Panc1 (cell line): Measurements from ENCODE around the gene CCDC69.

Source experiments
- SIN3A ChIP-seq: IDR thresholded peaks from 2 replicates; pipeline ENCODE4 v1.6.1; 2012; ENCODE audit warnings: low read depth, mild to moderate bottlenecking, low read length, moderate library complexity, borderline replicate concordance; ENCODE audit not compliant: insufficient read depth
- TCF7L2 ChIP-seq: IDR thresholded peaks from 2 replicates; pipeline ENCODE4 v1.6.1; 2011; ENCODE audit warnings: mild to moderate bottlenecking, low read depth, low read length, inconsistent platforms
- TF ChIP-seq, protein P1 (sequence below): fragments of 450-650 bp; IDR thresholded peaks from 2 replicates; pipeline ENCODE4 v1.5.1; 2017; ENCODE audit warnings: mild to moderate bottlenecking

DNA sequence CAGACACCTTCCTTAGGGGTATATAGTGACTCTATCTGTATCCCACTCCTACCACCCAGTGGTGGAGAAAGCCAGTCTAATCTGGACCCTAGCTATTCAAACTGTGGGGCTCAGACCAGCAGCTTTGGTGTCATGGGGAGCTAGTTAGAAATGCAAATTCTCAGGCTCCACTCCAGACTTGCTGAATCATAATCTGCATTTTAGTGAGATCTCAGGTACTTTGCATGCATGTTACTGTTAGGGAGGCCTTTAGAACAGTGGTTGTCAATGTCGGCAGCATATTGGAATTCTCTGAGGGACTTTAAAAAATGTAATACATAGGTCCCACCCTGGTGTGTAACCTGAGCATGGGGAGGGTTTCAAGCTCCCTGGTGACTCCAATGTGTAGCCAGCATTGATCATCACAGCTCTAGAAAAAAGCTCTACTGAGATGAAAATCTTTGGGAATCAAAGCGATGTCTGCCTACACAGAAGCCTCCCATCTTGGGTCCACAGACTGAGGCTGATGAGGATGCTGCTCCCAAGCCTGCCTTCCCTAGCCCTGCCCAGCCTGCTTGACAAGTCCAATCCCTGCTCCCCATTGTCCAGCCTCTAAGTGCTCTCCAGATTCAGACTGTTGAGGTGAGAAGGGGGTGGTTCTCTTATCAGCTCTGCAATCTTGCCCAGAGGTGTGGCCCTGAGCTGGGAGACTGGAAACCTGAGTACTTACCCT lies 17.2 kb upstream of the CCDC69 start:
- TF ChIP-seq TCF7L2 (no peak), SIN3A (no peak)
- TF ChIP-seq, protein P1, sequence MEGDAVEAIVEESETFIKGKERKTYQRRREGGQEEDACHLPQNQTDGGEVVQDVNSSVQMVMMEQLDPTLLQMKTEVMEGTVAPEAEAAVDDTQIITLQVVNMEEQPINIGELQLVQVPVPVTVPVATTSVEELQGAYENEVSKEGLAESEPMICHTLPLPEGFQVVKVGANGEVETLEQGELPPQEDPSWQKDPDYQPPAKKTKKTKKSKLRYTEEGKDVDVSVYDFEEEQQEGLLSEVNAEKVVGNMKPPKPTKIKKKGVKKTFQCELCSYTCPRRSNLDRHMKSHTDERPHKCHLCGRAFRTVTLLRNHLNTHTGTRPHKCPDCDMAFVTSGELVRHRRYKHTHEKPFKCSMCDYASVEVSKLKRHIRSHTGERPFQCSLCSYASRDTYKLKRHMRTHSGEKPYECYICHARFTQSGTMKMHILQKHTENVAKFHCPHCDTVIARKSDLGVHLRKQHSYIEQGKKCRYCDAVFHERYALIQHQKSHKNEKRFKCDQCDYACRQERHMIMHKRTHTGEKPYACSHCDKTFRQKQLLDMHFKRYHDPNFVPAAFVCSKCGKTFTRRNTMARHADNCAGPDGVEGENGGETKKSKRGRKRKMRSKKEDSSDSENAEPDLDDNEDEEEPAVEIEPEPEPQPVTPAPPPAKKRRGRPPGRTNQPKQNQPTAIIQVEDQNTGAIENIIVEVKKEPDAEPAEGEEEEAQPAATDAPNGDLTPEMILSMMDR, result no peak
